Esophagus squamous epithelium (tissue), 4 donors: ENCODE measurements around the gene RSPH10B2.
"Not testable (repeated sequence)": the region's sequence is repeated elsewhere in the genome, so short reads cannot be mapped to it uniquely, and the experiment has no call there.

Source experiments
- POLR2A ChIP-seq, 4 donors: fragments of 450-650 bp; IDR thresholded peaks; one replicate each; pipeline ENCODE4 v1.6.1; 2017; ENCODE audit warnings: antibody characterized with exemption in 4 of 4, mild to moderate bottlenecking in 4 of 4, moderate library complexity in 3 of 4
- TF ChIP-seq, protein P1 (sequence below), 6 experiments: fragments of 450-650 bp in 4 of 6; fragments of 200-600 bp in 2 of 6; sonication (generic) in 2 of 6; IDR thresholded peaks; one replicate each; pipeline ENCODE4 v1.5.1; 2016 to 2019; ENCODE audit warnings: antibody characterized with exemption in 6 of 6, mild to moderate bottlenecking in 4 of 6, moderate library complexity in 4 of 6

DNA sequence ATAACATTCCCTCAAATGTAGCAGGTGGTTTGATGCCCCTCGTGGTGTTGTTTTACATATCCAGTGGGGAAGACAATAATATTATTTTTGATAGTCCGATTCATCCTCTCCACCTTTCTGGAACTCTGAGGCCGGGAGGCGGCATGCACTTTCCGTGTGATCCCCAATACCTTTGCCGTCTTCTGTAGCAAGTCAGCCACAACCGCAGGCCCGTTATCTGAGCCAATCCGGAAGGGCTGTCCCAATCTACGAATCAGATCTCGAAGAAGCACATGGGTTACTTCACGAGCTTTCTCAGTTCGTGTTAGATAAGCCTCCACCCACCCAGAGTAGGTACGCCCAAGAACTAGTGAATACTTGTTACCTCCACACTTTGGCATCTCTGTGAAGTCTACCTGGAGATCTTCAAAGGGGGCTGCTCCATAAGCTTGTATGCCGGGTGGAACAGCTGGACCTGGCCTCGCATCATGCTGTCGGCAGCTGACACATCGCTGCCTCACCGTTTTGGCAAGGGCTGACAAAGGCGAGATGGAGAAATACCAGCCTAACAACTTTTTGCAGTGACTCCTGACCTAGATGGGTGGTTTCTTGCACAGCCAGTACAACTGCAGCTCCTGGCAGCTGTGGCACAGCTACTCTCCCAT lies 88.5 kb downstream of the RSPH10B2 start:
- not testable (repeated sequence) for TF ChIP-seq POLR2A (IDR thresholded peaks at IDR 0.05)
- TF ChIP-seq, protein P1, sequence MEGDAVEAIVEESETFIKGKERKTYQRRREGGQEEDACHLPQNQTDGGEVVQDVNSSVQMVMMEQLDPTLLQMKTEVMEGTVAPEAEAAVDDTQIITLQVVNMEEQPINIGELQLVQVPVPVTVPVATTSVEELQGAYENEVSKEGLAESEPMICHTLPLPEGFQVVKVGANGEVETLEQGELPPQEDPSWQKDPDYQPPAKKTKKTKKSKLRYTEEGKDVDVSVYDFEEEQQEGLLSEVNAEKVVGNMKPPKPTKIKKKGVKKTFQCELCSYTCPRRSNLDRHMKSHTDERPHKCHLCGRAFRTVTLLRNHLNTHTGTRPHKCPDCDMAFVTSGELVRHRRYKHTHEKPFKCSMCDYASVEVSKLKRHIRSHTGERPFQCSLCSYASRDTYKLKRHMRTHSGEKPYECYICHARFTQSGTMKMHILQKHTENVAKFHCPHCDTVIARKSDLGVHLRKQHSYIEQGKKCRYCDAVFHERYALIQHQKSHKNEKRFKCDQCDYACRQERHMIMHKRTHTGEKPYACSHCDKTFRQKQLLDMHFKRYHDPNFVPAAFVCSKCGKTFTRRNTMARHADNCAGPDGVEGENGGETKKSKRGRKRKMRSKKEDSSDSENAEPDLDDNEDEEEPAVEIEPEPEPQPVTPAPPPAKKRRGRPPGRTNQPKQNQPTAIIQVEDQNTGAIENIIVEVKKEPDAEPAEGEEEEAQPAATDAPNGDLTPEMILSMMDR (IDR thresholded peaks at IDR 0.05): not testable (repeated sequence)
